ENCODE results near the gene RASA3.

Gene RASA3

DNA sequence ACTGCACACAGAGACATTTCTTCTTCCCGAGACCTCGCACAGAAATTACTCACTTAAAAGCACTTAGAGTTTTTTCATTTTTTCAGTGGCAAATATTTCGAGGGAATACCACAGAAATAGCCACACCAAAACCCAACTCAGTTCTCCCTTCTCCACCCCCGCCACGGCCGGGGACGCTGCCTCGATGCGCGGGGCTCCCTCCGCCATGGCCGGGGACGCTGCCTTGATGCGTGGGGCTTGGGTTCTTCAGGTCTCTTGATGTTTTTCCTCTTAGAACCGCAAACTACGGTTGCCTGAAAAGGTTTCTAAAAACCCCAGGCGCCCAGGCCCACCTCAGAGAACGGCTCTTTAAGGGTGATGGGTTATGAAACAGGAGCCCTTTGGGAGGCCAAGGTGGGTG, 71.4 kb downstream of the RASA3 start:
- TF ChIP-seq JUND (IDR thresholded peaks at IDR 0.05; ENCODE audit: low read depth): no peak
- no peak for DNase-seq (ENCODE audit: low read depth in 1 of 2, low spot score in 1 of 2)
- in situ Hi-C loops (cut with HindIII; ENCODE audit: low pct_unique_long_range_greater_than_20kb, low sequenced_read_pairs): no loop called here

DNA sequence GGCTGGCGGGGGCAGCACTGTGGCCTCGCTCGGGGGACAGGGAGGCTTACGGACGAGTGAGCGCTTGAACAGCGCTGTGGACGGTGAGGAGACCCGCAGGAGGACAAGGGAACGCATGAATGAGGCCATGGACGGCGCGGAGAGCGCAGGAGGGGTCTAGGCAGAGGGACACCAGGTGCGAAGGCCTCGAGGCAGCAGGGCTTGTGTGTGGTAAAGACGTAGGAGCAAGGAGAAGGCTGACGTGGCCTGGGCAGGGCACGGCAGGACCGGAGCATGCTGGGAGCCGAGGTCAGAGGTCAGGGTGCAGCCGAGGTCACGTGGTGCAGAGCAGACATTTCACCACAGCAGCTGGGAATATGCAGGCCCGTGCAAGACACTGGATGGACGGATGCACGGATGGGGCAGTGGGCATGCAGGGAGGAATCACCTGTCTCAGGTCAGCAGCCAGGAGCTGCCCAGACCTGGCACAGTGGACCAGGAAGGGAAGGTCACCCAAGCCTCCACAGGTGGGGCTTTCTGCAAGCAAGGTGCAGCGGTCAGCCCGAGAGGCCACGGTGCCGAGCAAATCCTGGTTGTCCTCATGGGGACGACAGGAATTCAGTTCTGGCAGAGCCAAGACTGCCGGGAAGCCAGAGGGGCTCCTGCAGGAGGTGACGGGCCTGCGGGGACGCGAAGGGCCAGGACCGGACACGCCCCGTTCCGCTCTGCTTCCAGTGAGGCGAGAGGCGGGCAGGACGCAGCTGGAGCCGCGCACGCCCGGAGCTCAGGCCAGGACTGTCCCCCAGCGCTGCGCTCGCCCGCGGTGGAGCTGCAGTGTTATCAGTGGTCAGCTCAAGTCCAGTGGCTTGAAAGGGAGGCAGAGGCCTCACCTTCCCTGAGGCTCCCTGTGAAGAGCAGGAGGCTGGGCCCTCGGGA, 72.2 kb downstream of the RASA3 start:
- no peak for TF ChIP-seq JUND (IDR thresholded peaks at IDR 0.05; ENCODE audit: low read depth)
- DNase-seq (ENCODE audit: low read depth in 1 of 2, low spot score in 1 of 2): no peak
- in situ Hi-C loops (cut with HindIII; ENCODE audit: low pct_unique_long_range_greater_than_20kb, low sequenced_read_pairs): no loop called here

DNA sequence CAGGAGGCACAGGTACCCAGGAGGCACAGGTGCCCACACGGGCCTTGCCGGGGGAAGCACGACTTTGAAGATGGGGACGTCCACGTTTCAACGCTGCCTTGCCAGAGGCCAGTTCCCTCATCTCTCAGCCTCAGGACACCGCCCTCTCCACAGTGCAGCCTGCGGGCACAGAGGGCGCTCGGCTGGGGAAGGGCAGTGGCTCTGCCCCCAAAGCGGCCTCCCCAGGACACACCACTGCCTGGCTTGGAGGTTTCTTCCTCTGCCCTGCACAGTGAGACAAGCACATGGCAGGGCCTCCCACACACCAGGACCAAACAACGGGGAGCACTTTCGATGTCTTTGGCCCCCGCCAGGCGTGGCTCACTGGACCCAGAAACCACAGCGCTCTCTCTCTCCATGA, 73.0 kb downstream of the RASA3 start:
- DNase-seq (ENCODE audit: low read depth in 1 of 2, low spot score in 1 of 2): no peak
- no peak for TF ChIP-seq JUND (IDR thresholded peaks at IDR 0.05; ENCODE audit: low read depth)
- in situ Hi-C loops (cut with HindIII; ENCODE audit: low pct_unique_long_range_greater_than_20kb, low sequenced_read_pairs): no loop called here

DNA sequence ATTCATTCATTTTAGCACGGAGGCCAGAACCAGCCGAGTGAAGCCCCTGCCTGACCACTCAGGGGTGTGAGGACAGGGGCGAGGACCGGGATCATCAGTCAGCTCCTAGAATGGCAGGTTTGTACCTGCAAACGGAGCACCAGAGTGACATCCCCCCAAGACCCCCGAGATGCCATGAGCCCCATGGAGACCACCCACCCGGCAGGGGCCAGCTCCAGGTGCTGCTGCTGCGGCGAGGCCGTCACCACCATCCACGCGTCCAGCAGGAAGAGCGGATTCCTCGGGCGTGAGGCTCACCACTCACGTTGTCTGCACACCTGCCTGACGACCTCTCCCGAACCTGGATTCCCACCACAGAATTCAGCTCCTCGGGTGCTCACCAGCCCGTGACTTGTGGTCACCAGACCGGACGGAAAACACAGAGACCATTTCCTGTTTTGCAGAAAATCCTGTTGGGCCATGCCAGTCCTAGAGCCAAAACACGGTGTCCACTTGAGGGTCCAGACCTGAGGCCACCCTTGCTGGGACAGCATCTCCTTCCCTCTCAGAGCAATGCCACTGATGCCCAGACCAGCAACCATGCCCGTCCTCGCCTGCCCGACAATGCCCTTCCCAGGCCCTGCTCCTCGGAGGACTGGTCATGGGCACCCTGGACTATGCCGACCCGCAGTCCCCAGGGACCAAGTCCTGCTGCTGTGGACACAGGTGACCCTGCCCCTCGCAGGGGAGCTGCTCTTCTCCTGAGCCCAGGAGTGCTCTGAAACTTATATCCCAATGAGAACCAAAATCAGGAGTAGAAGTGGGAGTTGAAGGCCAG, 74.2 kb downstream of the RASA3 start:
- in situ Hi-C loops (cut with HindIII; ENCODE audit: low pct_unique_long_range_greater_than_20kb, low sequenced_read_pairs): no loop called here
- no peak for TF ChIP-seq JUND (IDR thresholded peaks at IDR 0.05; ENCODE audit: low read depth)
- no peak for DNase-seq (ENCODE audit: low read depth in 1 of 2, low spot score in 1 of 2)

DNA sequence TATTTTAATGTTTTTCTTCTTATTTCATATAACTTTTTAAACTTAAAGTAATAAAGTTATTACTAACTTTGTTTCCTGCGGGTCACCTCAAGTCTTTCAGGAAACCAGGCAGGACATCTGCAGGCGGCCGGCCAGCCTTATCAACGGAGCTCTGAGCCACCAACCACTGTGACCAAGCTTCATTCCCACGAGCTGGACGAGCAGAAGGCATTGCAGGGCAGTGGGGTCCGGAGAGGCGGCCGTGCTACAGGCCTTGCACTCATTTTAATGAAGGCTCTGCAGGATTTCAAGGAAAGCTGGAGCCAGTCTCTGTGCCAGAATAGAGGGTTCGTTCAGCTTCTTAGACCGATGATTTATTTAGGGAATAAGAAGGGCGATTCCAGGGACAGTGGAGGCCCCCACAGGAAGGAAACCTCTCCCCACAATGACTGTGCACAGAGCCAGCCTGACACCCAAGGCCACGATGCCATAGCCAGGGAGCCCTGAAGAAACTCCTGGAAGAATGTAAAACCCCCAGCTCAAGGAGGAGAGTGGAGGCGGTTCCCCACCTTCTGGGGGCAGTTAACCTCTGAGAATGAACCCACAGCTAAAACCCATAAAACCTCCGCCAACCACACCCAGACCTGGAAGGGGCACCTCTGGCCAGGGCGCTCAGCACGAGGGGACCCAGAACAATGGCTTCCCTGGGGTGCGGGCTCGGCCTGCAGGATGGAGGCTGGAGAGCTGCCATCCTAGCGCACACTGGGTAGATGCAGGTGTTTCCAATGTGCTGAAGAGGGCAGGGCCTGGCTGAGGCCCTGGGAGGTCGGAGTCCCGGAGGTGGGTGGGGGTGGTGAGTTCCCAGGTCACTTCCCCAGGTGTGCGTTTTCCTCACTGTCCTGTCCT, 75.0 kb downstream of the RASA3 start:
- in situ Hi-C loops (cut with HindIII; ENCODE audit: low pct_unique_long_range_greater_than_20kb, low sequenced_read_pairs): no loop called here
- DNase-seq (ENCODE audit: low read depth in 1 of 2, low spot score in 1 of 2): no peak
- no peak for TF ChIP-seq JUND (IDR thresholded peaks at IDR 0.05; ENCODE audit: low read depth)

DNA sequence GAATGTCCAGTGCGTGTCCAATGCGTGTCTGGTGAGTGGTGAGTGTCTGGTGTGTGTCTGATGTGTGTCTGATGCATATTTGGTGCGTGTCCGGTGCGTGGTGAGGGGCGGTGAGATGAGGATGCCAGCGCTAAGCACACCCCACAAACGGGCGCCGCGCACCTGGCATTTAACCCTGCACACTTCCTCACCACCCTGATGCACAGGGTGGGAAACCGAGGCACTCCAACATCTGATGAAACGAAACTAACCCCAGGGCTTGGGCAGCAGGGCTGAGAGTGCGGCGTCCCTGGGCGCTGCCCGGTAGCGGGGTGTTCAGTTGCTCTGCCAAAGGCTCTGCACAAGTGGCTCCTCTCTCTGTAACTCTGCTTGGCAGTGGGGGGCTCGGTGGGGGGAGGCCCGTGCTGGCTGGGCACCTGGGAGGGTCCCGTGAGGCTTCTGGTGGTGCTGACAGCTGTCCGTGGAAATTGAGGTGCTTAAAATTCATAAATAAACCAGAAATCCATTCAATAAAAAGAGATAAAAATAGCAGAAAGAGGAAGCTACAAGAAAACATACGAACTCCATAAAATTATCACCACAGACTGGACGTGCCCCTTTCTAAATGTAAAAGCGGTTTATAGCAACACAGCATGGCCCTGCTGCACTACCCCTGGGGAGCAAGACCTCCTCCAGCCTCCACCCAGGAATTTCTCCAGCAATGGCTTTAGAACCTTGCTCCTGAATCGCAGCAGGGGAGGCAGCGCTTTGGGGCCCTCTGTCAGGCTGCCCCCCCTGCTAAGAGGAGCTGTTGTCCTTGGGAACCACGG, 76.0 kb downstream of the RASA3 start:
- DNase-seq (ENCODE audit: low read depth in 1 of 2, low spot score in 1 of 2): no peak
- in situ Hi-C loops (cut with HindIII; ENCODE audit: low pct_unique_long_range_greater_than_20kb, low sequenced_read_pairs): no loop called here
- TF ChIP-seq JUND (IDR thresholded peaks at IDR 0.05; ENCODE audit: low read depth): no peak

DNA sequence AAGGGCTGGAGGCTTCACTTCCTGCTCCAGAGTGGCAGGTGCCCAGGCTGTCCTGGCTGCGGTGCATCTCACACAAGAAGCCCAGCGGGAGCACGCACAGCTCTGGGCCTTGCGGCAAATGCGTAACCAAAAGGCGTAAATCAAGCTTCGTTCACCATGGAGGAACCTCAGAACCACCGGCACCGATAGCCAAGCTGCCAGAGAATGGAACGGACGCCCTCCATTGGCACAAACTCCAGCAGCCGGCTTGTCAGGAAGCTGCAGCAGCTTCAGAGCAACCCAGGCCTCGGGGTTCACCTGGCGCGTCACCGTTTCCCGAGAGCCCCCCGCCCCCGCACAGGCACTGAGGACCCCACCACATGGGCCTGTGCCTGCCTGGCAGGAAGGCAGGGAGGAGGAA, 76.7 kb downstream of the RASA3 start:
- in situ Hi-C loops (cut with HindIII; ENCODE audit: low pct_unique_long_range_greater_than_20kb, low sequenced_read_pairs): no loop called here
- TF ChIP-seq JUND (IDR thresholded peaks at IDR 0.05; ENCODE audit: low read depth): no peak
- no peak for DNase-seq (ENCODE audit: low read depth in 1 of 2, low spot score in 1 of 2)

DNA sequence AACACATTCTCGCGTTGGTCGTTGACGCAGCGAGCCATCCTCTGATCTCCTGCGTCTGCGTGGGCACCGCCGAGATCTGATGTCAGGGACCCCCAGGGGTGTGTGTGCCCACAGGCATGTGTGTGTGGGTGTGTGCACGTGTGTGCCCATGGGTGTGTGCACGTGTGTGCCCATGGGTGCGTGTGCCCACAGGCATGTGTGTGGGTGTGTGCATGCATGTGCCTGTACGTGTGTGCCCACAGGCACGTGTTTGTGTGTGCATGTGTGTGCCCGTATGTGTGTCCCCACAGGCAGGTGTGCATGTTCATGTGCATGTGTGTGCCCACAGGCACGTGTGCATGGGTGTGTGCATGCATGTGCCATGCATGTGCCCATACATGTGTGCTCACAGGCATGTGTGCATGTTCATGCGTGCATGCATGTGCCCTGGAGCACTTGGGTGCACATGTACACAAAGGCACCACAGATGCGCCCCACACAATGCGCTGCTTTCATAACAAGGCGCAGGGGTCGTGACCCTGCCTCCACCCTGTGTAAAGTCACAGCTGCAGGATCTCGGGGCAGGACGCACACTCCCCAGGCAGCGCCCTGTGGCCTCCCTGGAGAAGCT, 77.5 kb downstream of the RASA3 start:
- in situ Hi-C loops (cut with HindIII; ENCODE audit: low pct_unique_long_range_greater_than_20kb, low sequenced_read_pairs): no loop called here
- no peak for DNase-seq (ENCODE audit: low read depth in 1 of 2, low spot score in 1 of 2)
- no peak for TF ChIP-seq JUND (IDR thresholded peaks at IDR 0.05; ENCODE audit: low read depth)

DNA sequence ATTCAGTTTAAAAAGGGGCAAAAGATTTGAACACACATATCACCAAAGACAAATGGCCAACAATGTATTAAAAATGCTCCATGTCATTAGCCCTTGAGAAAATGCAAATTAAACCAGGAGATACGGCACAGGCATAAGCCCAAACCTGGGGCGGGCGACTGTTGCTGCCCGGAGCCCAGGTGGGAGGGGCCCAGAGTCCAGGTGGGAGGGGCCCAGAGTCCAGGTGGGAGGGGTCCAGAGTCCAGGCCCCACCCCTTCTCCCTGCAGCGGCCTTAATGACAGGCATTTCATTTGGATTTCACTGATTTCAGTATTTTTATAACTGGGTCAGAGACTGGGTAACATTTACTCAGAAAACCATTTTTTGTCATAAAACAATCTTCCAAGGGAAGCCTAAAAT, 78.2 kb downstream of the RASA3 start:
- in situ Hi-C loops (cut with HindIII; ENCODE audit: low pct_unique_long_range_greater_than_20kb, low sequenced_read_pairs): no loop called here

DNA sequence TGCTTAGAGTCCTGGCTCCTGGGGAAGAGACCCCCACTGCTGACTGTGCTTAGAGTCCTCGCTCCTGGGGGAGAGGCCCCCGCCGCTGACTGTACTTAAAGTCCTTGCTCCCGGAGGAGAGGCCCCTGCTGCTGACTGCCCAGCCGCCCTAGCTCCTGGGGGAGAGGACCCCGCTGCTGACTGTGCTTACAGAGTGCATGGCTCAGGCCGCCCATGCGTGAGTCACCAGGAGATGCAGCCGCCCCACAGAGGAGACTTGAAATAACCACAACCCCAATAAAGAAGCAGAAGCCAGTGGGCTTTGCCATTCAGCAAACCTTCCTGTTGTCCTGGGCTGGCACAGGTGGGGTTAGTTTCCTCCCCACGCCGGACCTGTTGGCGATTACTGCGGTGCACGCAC, 79.4 kb downstream of the RASA3 start:
- no peak for DNase-seq (ENCODE audit: low read depth in 1 of 2, low spot score in 1 of 2)
- TF ChIP-seq JUND (IDR thresholded peaks at IDR 0.05; ENCODE audit: low read depth): no peak
- in situ Hi-C loops (cut with HindIII; ENCODE audit: low pct_unique_long_range_greater_than_20kb, low sequenced_read_pairs): no loop called here

More for the DNA sequence above, 78.2 kb downstream of the RASA3 start:
- DNase-seq (ENCODE audit: low read depth in 1 of 2, low spot score in 1 of 2): peak; percentile 48 to 64
- TF ChIP-seq JUND (IDR thresholded peaks at IDR 0.05; ENCODE audit: low read depth): no peak
